ENCODE measurements around the gene NKD1.
A peak's percentile ranks its signal among the peaks of the same experiment; 100 is the strongest.

DNA sequence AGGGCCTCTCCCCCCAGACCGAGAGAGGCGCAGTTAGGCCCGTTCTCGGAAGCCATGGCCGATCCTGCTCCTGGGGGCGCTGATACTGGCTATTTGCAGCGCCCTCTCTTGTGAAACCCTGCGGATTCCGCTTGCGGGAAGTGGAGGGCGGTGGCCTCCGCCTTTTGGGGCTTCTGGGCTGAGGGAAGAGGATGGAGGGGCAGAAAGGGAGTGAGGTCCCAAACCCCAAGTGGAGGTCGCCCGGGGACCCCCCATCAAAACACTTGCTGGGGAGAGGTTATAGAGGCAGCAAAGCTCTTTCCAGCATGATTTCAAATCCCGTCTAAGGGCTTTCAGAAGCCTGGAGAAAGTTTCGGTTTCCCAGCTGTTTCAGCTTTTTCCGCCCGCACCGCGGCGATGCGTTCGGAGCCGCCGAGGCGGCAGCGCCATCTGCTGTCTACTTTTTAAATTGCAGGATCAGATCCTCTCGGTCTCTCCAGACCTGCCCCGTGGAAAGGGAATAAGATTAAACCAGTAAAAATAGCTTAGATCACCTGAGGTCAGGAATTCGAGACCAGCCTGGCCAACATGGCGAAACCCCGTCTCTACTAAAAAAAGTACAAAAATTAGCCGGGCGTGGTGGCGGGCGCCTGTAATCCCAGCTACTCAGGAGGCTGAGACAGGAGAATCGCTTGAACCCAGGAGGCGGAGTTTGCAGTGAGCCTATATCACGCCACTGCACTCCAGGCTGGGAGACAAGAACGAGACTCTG is 117.1 kb downstream of the NKD1 start:
- TF ChIP-seq, protein P1, sequence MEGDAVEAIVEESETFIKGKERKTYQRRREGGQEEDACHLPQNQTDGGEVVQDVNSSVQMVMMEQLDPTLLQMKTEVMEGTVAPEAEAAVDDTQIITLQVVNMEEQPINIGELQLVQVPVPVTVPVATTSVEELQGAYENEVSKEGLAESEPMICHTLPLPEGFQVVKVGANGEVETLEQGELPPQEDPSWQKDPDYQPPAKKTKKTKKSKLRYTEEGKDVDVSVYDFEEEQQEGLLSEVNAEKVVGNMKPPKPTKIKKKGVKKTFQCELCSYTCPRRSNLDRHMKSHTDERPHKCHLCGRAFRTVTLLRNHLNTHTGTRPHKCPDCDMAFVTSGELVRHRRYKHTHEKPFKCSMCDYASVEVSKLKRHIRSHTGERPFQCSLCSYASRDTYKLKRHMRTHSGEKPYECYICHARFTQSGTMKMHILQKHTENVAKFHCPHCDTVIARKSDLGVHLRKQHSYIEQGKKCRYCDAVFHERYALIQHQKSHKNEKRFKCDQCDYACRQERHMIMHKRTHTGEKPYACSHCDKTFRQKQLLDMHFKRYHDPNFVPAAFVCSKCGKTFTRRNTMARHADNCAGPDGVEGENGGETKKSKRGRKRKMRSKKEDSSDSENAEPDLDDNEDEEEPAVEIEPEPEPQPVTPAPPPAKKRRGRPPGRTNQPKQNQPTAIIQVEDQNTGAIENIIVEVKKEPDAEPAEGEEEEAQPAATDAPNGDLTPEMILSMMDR (IDR thresholded peaks at IDR 0.05 in 2 of 3, conservative IDR thresholded peaks at IDR 0.05 in 1 of 3; ENCODE audit: borderline replicate concordance in 1 of 3, insufficient read depth in 1 of 3, low read depth in 2 of 3, low read length in 2 of 3): peak; percentile 78 to 90 (median 81)
- no peak for TF ChIP-seq POLR2A (IDR thresholded peaks at IDR 0.05; ENCODE audit: borderline replicate concordance, extremely low read depth, insufficient read depth, insufficient read length)
- TF ChIP-seq EZH2 (IDR thresholded peaks at IDR 0.05): no peak
